GM19467 (cell line): ENCODE results near the gene TRIAP1.

Experiments
- ATAC-seq: cut with Tn5 transposase; IDR thresholded peaks from one replicate; pipeline ENCODE4 v1.9.1; 2021; ENCODE audit warnings: mild to moderate bottlenecking, moderate library complexity; ENCODE audit not compliant: unreplicated experiment

TRIAP1 gene

GRCh38 chr12:120432772-120433525 is 13.2 kb downstream of the TRIAP1 start:
- no peak for ATAC-seq

DNA sequence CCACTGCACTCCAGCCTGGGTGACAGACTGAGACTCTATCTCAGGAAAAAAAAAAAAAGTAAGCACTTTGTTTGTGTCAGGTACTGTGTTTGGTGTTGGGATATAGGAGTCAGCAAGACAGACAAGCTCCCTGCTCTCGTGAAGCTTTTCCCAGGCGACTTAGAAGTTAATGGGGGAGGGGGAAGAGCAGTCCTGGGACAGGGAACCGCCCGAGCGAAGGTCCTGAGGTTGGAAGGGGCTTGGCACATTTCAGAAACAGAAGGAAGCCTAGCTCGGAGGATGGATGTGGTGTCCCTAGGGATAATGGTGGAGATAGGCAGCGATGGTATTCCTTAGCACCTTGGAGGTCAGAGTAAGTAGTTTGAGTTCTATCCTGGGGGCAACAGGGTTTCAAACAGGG is 16.8 kb downstream of the TRIAP1 start:
- ATAC-seq: no peak

DNA sequence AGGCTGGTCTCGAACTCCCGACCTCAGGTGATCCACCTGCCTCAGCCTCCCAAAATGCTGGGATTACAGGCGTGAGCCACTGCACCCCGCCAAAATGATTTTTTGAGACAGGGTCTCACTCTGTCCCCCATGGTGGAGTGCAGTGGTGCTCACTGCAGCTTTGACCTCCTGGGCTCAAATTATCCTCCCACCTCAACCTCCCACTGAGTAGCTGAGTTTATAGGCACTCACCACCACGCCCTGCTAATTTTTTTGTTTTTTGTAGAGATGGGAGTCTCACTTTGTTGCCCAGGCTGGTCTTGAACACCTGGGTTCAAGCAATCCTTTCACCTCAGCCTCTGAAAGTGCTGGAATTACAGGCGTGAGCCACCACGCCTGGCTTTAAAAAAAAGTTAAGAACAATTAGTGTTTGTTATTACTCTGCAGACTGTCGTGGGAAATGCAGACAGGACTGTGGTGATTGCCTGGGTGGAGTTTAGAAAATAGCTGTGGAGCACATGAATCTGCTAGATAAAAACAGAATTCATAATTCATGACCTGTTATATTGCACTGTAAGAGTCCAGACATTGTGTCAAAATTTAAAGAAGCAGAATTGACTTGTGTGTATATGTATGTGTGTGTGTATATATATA is 17.5 kb downstream of the TRIAP1 start:
- no peak for ATAC-seq

DNA sequence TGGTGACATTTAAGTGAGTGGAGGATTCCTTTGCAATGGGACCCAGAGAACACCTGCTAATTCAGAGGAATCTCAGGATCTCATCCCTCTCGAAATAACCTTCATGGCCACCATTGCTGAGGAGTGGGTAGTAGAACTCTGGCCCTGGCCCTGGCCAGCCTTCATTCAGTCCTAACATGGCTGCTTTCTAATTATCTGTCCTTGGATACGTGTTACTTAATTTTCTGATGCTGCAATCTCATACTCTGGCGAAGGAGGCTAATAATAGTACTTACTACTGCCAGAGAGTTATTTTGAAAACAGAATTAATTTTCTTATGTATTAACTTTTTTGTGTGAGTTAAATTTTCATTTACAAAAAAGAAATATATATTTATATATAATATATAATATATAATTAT is 20.4 kb downstream of the TRIAP1 start:
- no peak for ATAC-seq

DNA sequence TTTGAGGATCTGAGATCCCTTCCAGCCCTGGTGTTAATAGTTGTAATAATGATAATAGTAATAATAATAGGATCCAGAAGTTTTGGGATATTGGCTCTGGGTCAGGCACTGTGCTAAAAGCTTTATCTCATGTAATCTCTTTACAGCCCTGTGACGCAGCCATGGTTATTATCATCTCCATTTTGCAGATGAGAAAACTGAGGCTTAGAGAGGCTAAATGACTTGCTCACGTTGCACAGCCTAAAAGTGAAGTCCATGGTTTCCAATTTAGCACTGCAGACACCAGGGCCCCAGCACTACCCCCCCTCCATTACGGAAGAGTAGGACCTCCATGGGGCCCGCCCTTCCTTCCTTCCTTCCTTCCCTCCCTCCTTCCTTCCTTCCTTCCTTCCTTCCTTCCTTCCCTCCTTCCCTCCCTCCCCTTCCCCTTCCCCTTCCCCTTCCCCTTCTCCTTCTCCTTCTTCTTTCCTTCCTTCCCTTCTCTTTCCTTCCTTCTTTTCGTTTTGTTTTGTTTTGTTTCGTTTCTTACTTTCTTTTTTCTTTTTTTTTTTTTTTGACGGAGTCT is 23.2 kb downstream of the TRIAP1 start:
- no peak for ATAC-seq

DNA sequence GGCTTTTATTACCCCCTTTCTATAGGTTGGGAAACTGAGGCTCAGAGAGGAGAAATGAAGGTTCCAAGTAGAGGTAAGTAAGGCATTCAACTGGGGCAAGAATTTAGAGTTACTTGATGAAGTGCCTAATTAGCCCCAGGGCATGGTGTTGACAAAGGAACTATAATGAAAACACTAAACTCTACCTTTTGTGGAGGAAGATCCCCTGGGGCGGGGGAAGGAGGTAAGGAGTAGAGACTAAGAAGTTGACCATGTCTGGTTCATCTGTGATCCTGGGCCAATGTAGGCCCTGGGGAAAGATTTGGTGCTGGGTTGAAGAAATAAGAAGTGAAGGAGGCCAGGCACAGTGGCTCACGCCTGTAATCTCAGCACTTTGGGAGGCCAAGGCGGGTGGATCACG is 24.5 kb downstream of the TRIAP1 start:
- ATAC-seq: no peak

GRCh38 chr12:120417917-120418580 is 28.1 kb downstream of the TRIAP1 start:
- ATAC-seq: no peak

- ATAC-seq: no peak
These were observed 29.5 kb downstream of the TRIAP1 start for GRCh38 chr12:120416490-120417216.

- ATAC-seq: no peak
These were observed 32.1 kb downstream of the TRIAP1 start for GRCh38 chr12:120413901-120414695.

- ATAC-seq: no peak
These were observed 33.8 kb downstream of the TRIAP1 start for GRCh38 chr12:120412421-120412820.

DNA sequence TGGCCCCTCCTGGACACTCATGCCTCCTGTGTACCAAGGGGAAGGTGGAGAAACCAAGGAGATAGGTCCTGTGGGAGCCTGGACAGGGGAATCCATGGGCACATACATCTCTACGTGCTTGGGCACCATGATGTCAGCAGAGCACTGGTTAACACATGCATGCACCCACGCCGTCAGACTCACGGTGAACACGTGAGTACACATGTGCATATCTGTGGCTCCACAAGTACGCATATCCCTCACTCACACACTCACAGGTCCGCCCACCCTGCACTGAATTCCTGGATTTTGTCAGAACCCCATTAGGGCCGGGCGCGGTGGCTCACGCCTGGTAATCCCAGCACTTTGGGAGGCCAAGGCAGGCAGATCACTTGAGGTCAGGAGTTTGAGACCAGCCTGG is 37.4 kb downstream of the TRIAP1 start:
- ATAC-seq: no peak

GRCh38 chr12:120406553-120406952 is 39.6 kb downstream of the TRIAP1 start:
- no peak for ATAC-seq

- ATAC-seq: no peak
These were observed 40.1 kb downstream of the TRIAP1 start for GRCh38 chr12:120406069-120406468.

- no peak for ATAC-seq
These were observed 41.9 kb downstream of the TRIAP1 start for GRCh38 chr12:120404271-120404670.

DNA sequence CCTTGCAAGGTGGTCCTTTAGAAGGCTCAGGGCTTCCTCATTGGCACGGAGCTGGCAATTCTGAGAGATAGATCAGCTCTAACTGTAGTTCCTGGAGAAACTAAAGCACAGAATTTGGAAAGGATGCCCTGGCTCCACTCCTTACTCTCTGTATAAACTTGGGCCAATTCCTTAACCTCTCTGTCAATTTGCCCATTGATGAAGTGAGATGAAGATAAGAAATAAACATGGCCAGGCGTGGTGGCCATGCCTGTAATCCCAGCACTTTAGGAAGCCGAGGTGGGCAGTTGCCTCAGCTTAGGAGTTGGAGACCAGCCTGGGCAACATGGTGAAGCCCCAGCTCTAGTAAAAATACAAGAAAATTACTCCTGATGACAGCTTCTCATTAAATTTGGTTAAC is 42.3 kb downstream of the TRIAP1 start:
- no peak for ATAC-seq

DNA sequence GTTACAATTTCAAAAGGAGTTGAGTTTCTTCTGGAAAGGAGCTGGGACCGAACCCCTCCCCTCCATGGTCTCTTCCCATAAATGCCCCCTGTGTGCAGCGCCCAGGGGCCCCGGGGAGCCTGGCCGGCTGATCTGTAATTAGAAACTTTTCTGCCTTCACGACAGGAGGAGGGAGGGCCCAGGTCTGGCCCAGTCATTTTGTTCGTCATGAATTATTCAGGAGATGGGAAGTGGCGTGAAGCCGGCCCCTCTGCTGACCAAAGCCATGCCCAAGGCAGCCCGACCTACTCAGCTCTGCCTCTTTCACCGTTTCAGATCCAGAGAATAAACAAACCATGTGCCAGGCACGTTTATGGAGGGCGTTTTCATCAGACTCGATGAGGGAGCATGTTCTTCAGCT is 44.0 kb downstream of the TRIAP1 start:
- ATAC-seq: no peak

GRCh38 chr12:120399531-120399930 is 46.7 kb downstream of the TRIAP1 start:
- ATAC-seq: no peak

GRCh38 chr12:120397824-120398540 is 48.2 kb downstream of the TRIAP1 start:
- no peak for ATAC-seq

GRCh38 chr12:120394483-120395367 is 51.5 kb downstream of the TRIAP1 start:
- ATAC-seq: no peak
